ENCODE measurements around the gene MRPL36.

DNA sequence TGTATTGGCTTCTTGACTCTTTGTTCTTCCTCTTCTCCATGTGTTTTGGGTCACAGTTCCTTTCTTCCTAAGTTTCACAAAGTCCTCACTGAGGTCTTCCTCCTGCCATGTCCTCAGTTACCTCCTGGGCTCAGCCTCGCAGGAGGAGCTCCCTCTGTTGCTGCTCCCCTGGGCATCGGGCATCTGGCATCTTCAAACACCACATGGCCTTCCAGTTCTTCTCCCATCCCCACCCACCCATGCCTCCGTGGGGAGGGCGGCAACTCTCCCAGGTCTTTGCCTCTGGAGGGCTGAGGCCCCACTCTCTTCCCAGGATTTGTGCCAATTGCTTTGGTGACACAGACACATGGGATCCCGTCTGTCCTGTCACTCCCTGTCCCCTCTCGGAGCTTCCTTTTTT lies 22.8 kb downstream of the MRPL36 start:
- TF ChIP-seq, protein P1, sequence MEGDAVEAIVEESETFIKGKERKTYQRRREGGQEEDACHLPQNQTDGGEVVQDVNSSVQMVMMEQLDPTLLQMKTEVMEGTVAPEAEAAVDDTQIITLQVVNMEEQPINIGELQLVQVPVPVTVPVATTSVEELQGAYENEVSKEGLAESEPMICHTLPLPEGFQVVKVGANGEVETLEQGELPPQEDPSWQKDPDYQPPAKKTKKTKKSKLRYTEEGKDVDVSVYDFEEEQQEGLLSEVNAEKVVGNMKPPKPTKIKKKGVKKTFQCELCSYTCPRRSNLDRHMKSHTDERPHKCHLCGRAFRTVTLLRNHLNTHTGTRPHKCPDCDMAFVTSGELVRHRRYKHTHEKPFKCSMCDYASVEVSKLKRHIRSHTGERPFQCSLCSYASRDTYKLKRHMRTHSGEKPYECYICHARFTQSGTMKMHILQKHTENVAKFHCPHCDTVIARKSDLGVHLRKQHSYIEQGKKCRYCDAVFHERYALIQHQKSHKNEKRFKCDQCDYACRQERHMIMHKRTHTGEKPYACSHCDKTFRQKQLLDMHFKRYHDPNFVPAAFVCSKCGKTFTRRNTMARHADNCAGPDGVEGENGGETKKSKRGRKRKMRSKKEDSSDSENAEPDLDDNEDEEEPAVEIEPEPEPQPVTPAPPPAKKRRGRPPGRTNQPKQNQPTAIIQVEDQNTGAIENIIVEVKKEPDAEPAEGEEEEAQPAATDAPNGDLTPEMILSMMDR (IDR thresholded peaks at IDR 0.05), result no peak
- TF ChIP-seq POLR2A (IDR thresholded peaks at IDR 0.05) (no peak), POLR2AphosphoS5 (IDR thresholded peaks at IDR 0.05) (no peak)
